ENCODE measurements around the gene CCT8.
A peak's percentile ranks its signal among the peaks of the same experiment; 100 is the strongest.

CCT8 gene, protein sequence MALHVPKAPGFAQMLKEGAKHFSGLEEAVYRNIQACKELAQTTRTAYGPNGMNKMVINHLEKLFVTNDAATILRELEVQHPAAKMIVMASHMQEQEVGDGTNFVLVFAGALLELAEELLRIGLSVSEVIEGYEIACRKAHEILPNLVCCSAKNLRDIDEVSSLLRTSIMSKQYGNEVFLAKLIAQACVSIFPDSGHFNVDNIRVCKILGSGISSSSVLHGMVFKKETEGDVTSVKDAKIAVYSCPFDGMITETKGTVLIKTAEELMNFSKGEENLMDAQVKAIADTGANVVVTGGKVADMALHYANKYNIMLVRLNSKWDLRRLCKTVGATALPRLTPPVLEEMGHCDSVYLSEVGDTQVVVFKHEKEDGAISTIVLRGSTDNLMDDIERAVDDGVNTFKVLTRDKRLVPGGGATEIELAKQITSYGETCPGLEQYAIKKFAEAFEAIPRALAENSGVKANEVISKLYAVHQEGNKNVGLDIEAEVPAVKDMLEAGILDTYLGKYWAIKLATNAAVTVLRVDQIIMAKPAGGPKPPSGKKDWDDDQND

DNA sequence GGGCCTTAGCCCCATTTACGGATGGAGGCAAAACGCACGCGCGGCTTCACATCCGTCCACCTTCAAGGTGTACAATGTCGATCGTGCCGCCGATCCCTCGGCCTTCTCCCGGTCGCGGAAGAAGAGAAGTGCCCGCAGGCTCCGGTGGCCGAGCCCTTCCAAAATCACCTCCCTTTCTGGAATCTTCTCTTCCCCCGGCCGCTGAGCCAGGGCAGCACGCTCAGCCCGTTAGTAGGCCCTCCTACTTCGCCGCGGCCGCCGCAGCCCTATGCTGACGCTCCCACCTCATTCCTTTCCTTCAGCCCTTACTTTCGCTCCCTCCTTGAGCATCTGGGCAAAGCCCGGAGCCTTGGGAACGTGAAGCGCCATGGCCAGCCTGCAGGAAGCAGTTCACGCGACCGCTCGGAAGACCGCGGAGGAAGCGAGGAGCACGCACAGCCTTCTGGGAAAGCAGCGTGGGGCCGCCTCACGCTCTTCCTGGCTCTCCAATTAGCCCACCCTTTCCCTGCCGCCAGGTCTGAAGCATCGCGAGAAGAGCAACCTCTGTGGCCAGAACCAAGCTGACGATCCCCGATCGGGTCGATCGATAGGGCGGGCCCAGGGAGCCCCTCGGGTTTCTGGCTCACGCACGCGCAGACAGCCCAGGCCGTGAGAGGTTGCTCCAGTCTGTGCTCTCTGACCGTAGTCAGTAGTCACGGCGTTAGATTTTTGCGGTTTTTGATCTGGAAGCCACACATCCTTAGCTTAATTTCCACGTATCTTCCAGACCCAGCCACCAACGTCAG lies at the start of gene CCT8:
Gene CCT8 (minus strand): TSS at position 427 of the 785 bp plus-strand sequence. CDS start 58 bp downstream, at position 369.
- DNase-seq = peak; percentile 99

DNA sequence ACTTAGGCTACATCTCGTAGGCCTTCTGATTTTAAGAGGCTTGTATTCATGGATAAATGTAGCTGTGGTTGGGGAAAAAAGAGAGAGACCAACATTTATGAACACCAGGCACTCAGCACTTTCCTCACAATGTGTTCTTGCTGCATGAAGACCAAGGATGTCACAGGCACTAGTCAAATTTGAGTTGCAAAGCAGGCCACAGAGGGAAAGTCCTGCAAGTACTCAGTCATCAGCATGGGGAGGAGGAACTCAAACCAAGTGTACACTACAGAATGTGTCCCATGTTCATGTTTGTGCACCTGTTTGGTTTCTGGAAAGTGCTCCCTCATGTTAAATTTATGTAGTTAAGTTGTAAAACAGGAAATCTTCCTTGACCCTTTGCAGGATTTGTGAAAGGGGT lies 48.3 kb upstream of the CCT8 start:
- no peak for DNase-seq

DNA sequence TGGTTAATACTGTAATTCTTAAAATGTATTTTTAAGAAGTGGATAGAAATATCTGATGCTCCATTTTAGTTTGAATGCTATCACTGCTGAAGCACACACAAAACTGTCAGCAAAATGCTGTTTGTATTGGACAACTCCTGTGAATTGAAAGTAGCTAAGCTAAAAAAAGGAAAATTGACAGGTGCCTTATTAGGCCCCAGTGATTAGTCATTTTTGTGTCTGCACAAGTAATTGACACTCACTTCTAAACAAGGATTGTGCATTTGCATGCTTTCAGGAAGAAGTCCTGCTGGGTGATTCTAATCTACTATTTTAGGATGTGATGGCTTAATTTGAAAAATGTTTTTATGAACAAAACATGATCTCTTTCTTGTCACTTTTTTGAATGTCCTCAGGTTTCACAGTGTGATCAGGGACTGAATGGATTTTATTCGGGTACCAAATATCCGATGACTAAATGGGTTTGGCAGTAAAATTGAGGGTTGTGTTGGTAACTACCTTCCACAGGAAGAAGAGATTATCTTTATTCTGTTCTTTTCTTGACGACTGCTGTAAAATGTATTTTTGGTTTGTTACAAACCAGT lies 44.0 kb upstream of the CCT8 start:
- DNase-seq = no peak

DNA sequence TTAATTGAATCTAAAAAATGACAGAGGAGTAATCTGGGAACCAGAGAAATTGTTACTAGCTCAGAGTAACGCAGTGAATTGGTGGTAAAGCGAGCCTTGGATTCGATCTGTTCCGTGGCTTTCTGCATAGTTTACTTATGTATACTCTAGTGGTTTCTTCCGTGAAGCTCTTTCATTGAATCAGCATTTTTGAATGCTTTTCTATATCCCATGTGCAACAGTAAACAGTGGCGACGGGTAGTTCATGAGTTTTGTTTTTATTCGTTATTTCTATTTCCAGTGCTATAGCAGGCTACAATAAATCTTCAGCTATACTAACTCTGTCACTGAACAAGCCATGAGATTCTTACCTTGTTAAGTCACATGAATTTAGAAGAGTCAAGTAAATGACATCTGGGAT lies 42.5 kb upstream of the CCT8 start:
- no peak for DNase-seq

DNA sequence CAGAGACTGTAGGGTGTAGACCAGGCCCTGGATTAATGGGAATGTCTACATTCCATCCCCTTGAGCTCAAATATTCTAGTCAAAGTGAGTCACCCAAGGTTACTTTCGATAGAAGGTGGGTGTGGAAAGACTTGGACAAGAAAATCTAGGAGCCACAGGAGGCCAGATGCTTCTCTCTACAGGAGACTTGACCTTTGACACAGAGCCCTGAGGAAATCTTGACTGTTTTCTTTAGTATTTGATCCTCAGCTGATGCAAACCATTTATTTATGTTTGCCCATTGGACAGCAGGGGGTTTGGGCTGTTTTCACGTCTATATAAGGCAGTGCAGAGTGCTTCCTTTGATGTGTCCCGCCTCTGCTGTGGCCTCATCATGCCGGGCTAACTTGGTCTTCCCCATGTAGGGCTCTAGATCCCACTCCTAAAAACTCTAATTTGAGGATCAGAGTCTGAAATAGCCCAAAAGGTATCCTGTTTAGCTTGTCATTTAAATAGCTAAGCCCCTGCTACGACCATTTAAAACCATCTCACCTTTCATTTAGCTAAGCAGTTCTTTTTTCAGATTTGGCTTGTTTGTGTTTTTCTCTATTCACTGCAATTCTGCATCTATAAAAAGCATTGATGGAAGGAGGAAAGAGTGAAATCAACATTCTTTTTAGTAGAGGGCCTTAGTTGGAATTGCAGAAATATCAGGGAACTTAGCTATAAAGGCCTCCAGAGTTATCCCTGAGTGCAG lies 41.5 kb upstream of the CCT8 start:
- DNase-seq = no peak

DNA sequence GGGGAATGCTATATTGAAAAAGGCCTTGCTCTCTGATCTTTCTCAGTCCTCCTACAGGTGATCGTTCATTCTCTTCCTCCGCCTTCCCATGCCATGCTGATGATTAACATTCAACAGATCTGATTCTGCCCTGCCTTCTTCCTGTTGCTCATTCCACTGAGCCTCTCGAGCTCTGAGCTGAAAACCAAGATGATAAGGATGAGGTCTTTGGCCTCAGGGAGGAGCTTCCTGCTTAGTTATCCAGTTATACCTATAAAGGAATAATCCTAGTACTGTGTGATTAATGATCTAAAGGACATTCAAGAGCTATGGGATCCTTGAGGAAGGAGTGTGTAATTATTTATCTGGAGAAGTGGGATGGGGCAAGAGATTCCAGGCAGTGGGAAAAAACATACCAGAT lies 31.8 kb upstream of the CCT8 start:
- DNase-seq = no peak

DNA sequence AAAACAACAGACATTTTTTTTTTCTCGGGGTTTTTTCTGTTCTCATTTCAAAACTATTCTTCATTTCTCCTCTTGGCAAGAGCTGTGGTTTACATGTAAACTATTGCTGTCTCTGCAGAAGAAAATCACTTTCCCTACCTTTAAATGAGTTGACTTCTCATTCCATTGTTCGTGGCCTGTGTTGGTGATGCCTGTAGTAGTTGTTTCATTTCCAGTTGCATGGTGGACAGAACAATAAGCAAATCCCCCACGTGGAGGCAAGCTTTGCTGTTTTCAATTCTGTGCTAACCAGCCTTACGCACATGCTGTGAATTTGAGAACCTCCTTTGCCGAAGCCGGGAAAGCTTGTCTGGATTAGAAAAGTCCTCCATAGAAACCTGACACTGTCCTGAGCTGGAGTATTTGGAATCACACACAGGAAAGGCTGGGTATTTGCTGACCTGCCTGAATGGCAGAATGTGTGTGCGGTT lies 30.8 kb upstream of the CCT8 start:
- no peak for DNase-seq

DNA sequence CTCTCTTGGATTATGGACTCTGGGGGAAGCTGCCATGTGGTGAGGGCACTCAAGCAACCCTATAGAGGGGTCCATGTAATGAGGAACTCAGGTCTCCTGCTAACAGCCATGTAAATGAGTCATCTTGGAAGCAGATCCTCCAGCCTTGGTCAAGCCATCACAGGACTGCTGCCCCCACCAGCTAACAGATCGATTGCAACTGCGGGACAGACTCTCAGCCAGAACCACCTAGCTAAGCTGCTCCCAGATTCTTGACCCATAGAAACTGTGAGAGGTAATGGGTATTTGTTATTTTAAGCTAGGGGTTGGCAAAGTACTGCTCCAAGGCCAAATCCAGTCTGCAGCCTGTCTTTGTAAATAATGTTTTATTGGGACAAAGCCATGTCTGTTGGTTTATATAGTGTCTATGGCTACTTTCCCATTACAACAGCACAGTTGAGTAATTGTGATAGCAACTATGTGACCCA lies 29.4 kb upstream of the CCT8 start:
- DNase-seq = no peak

DNA sequence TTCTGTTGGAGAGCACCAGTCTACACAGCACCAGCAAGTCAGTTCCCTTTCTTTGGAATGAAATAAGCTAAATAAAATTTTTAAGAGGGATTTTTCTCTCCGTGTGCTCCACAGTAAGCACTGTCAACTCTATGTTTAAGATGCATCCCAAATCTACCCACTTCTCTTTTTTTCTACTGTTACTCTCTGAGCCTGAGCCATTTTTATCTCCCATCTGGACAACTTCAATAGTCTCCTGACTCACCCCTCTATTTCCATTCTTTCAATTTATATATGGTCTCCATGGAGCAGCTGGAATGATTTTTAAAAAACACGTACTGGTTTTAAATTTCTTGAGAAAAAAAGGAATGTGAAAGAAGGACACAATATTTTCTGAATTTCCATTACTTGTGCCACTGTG lies 24.7 kb upstream of the CCT8 start:
- DNase-seq = peak; percentile 3 to 31

DNA sequence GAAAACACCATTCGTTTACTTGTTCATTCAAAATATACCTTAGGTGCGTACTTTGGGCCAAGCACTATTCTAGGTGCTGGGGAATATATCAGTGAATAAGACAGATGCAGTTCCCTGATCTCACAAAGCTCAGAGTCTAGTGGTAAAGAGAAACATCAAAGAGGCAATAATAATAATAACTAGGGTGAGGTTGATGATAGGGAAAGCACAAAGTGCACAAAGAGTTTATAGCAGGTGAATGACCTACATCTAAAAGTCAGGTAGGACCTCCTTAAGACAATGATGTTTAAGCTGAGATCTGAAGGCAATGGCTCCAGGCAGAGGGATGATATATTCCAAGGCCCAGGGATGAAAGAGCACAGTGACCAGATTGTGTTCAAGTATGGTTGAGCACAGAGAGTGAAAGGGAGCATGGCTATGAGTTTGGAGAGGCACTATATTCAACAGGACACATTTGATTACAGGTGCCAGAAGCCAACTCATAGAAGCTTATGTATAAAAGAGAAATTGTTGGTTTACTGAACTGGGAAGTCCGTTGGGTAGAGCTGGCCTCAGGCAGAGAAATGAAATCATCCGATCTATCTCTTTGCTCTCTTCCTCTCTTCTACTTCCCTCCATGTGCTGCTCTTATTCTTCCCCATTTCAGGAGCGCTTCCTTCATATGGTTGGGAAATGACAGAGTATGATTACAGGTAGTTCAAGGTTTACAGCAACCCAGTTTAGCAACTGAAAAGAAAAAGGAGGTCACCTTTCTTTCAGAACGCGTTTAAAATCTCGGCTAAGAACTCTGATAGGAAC lies 23.0 kb upstream of the CCT8 start:
- no peak for DNase-seq

DNA sequence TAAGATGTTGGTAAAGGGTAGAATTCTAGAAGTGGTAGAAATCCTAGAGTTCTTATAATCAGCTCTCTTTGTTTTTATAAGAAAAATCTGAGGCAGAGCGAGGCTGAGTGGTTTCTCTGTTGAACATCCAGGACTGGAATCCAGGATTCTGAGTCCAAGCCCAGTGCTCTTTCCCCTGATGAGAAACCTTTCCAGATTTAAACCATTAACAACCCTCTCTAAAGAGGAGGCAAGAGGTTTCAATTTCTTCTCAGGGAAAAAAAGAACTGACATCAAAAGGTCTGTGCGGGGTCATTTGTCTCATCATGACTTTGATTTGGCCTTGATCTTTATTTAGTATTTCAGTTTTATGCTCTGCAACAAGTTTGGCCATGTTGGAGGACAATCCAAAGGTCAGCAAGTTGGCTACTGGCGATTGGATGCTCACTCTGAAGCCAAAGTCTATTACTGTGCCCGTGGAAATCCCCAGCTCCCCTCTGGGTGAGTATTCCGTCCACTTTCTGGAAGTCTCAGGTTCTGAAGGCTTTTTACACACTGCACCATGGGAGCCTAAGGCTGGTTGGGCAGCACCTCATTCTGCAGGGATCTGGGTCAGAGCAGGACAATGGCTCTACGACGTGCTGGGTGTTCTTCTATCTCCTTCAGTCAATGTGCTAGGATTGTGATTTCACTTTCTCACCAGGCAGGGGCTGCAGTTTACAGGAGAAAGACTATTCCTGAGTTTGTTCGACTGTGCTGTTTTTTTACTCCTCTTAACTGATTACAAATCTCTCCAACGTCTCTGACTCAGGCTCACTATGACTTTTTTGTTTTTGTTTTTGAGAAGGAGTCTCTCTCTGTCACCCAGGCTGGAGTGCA lies 18.9 kb upstream of the CCT8 start:
- DNase-seq = no peak

DNA sequence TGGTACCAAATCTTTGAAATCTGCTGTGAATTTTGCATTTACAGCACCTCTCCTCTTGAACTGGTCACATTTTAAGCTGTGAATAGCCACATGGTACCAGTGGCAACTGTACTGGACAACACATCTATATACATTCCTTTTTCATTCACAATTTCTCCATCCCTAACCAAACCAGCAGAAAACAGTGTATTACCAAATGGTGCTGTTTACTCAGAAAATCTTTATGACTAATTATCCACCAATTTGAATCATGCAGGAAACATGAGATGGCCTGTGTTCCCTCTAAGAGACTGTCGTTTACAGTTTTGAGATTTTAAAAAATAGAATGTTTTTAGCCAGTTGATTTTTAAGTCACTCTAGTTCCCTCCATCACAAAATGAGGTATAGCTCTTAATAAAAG lies 17.6 kb upstream of the CCT8 start:
- no peak for DNase-seq

DNA sequence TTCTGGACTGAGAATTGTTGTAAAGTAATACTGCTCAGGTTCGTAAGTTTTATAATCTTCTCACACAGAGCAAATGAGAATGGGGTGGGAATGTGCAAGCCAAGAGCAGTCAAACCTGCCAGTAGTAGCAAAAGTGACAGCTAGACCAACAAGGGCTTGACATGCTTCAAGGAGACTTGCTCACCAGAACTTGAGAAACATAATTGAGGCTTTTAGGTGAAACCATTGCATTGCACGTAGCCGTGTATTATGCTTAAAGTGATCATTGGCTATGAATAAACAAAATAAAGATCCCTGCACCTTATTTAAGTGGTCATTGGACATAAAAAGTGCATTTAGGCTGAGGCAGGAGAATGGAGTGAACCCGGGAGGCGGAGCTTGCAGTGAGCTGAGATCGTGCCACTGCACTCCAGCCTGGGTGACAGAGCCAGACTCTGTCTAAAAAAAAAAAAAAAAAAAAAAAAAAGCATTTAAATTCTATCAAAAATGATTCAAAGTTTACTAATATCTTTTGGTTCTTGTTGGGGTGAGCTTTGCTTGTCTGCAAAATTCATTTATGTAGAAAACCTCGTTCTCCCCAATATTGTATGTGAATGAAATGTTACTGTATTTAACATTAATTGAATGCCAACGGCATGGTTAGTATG lies 11.8 kb upstream of the CCT8 start:
- DNase-seq = no peak

DNA sequence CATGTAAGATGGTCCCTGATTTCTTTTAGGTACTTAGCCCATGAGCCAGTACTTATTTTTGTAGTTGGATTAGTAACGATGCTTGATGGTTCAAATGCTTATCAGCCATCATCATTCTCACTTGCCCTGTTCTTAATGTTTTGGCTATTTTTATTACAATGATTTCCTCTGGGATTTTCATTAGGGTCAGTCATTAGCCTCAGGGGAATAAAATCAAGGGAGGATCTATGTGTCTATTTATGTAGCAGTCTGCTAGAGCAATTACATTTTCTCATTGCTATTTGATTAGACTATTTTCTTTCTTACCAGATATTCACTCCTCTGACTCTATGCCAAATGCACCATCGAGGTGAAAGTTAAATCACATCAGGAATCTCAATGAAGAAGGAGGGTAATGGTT lies 10.9 kb upstream of the CCT8 start:
- no peak for DNase-seq

DNA sequence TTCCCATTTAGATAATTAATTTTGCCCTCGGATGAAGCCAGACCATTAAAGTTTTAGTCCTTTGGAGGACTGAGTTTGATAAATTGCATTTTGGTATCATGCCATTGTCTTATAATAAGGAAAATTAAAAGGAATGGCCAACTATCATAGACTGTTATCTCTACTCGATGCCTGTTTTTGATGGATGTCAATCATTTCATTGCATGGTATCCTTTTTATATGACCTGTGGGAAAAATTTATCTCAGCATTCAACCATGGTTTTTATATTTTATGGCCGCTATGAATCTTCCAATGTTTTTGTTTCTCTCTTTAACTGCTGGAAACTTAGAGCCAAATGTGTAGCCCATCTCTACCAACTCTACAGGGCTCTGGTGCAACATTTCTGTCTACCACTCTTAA lies 9.9 kb upstream of the CCT8 start:
- DNase-seq = no peak

DNA sequence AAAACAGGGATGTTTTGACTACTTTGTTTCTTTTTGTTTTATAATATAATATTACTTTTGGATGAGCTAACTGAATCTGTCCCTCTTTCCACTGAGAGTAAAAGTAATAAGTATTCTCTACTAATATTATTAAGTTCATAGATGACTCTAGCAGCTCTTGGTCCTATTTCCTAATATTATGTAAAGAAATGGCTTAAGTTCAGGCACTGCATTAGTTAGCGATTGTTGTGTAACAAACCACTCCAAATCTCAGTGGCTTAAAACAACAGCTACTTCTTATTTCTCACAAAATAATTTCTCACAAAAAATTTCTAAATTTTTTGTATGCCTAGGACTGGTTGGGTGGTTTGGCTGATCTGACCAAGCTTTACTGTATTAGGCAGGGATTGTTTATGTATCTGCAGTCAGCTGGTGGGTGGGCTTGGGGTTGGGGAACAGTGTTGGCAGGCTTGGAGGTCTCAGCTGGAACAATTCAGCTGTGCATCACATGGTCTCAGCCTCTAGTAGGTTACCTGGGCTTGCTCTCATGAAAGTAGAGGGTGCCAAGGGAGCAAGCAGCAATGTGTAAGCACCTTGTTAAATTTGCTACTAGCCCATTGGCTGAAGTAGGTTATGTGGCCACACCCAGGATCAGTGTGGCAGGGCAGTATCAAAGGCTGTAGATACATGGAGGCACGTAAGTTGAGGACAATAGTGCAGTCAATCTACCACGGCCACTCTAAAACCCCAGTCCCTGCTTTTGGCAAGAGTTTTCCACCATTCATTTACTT lies 8.8 kb upstream of the CCT8 start:
- DNase-seq = no peak

DNA sequence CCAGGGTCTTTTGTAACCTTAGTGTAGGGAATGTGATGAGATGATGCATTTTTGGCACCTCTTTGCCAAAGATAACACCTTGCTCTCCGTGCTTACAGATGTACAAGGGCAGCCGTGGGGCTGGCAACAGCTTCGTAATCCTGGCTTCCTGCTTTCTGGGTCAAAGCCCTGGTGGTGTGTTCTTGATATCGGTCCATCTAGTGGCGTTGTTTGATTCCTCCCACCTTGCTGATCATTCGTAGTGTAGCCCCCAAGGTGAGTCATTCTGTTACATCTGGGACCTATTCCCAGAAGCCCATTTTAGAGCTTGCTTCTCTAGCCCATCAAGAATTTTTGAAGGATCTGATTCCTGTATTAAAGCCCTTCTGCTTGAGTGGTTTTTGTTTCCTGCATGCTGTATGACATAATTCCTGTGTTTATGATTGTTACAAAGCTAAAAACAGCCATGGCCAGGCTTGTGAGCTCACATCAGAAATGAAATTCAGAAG lies 7.0 kb upstream of the CCT8 start:
- DNase-seq = no peak

DNA sequence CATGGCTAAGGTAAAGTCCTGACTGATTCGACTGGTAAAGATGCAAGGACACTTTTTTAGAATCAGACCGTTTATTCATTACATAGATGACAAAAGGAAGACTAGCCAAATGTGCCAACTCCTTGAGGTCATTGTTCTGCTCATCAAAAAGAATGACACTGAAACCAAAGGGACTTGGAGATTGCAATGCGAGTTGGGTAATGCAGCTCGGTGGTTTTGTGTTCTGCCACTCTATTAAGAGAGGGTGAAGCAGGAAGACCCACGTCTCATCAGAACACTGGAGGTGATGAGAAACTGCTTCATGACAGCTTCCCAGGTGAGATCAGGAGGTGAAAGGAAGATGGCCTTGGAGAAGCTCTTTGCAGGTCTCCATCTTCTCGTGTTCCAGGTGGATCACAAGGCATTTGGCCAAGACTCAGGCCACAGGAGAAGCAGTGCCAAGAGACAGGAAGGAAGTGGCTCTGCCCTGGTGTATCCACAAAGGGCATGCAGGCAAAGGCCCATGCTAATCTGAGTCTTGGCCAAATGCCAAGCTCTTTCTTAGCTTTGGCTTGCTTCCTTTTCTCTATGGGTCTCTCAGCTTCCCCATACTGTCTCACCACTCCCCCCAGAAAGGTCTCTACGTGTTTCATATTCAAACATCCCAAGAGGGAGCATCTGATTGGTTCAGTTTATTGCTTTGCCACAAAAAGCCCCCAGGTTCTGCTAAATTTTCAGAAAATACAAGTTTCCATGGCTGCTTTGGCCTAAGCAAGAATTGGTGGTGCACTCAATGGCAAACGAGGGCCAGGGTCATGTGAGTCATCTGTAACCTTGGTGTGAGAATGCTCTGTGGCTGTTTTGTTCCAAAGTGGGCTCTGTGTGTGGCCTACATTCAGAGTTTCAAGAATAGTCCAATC lies 5.7 kb upstream of the CCT8 start:
- DNase-seq = peak; percentile 69 to 84

Measured in Kasumi-1 (cell line).